OCI-LY7 (cell line): Measurements from ENCODE around the gene MLLT10. TPM values are rescaled to one million over a fixed set of nuclear protein-coding genes. Genes with fewer than 3 reads are reported as not detected.
A peak's percentile ranks its signal among the peaks of the same experiment; 100 is the strongest.

Experiments
- BruUV-seq: library from RNA; stranded (reverse); fragments of 400-500 nt; replicated peaks from 2 replicates; lab custom pipeline; 2021; lab: Mats Ljungman, UMichigan
- CTCF ChIA-PET: fragments of 300-600 bp; sonication (Branson Sonifier 250); formaldehyde crosslinking; loops from one replicate; lab custom pipeline; 2022; ENCODE audit warnings: antibody characterized with exemption; ENCODE audit not compliant: unreplicated experiment; lab: Charles Lee
- POLR2A ChIA-PET: fragments of 300-600 bp; sonication (Branson Sonifier 250); formaldehyde crosslinking; loops from one replicate; lab custom pipeline; 2022; ENCODE audit warnings: antibody characterized with exemption; lab: Charles Lee
- DNase-seq: peaks from one replicate; pipeline ENCODE4 v3.0.0-alpha.2; 2015; ENCODE audit warnings: low spot score
- H2AFZ ChIP-seq: fragments of 200-600 bp; sonication (generic), shearing (Covaris generic); 2 replicates; pipeline ENCODE4 v1.6.1; 2014; ENCODE audit warnings: mild to moderate bottlenecking, antibody characterized with exemption, low read length, moderate library complexity
- H3K27ac ChIP-seq: fragments of 200-600 bp; sonication (generic); 2 replicates; pipeline ENCODE4 v1.5.1; 2014; ENCODE audit warnings: mixed run types, low read depth, mild to moderate bottlenecking, moderate library complexity, low read length, inconsistent platforms; ENCODE audit not compliant: poor library complexity, severe bottlenecking
- H3K36me3 ChIP-seq: fragments of 200-600 bp; sonication (generic); 2 replicates; pipeline ENCODE4 v1.6.1; 2014; ENCODE audit warnings: mild to moderate bottlenecking, antibody characterized with exemption, low read length, moderate library complexity, mixed read lengths; ENCODE audit not compliant: insufficient read depth
- H3K4me1 ChIP-seq: fragments of 200-600 bp; sonication (generic); 2 replicates; pipeline ENCODE4 v1.5.1; 2014; ENCODE audit warnings: mild to moderate bottlenecking, low read length; ENCODE audit not compliant: insufficient read depth, poor library complexity, severe bottlenecking
- H3K4me2 ChIP-seq: fragments of 200-600 bp; sonication (generic); 2 replicates; pipeline ENCODE4 v1.6.1; 2014; ENCODE audit warnings: mild to moderate bottlenecking, low read length
- H3K4me3 ChIP-seq: fragments of 200-600 bp; sonication (generic); 2 replicates; pipeline ENCODE4 v1.5.1; 2014; ENCODE audit warnings: mild to moderate bottlenecking, low read depth, low read length; ENCODE audit not compliant: poor library complexity, severe bottlenecking
- H3K79me2 ChIP-seq: fragments of 200-600 bp; sonication (generic); 2 replicates; pipeline ENCODE4 v1.6.1; 2016; ENCODE audit warnings: low read depth, mild to moderate bottlenecking, low read length, moderate library complexity, mixed read lengths; ENCODE audit not compliant: insufficient read depth
- H3K9me2 ChIP-seq: fragments of 200-600 bp; sonication (generic); 2 replicates; pipeline ENCODE4 v1.6.1; 2016; ENCODE audit warnings: mild to moderate bottlenecking, low read length, mixed read lengths; ENCODE audit not compliant: insufficient read depth
- H3K9me3 ChIP-seq: fragments of 200-600 bp; sonication (generic); 2 replicates; pipeline ENCODE4 v1.6.1; 2014; ENCODE audit warnings: mild to moderate bottlenecking, mixed run types, low read length, mixed read lengths
- H4K20me1 ChIP-seq: fragments of 200-600 bp; sonication (generic); 2 replicates; pipeline ENCODE4 v1.6.1; 2014; ENCODE audit warnings: mild to moderate bottlenecking, antibody characterized with exemption, low read length, moderate library complexity, mixed read lengths; ENCODE audit not compliant: insufficient read depth
- EZH2phosphoT487 ChIP-seq: fragments of 200-600 bp; sonication (generic); IDR thresholded peaks from 2 replicates; pipeline ENCODE4 v1.6.1; 2018; ENCODE audit warnings: low read depth, borderline replicate concordance, mild to moderate bottlenecking, mixed run types, antibody characterized with exemption, low read length, moderate library complexity, mixed read lengths
- intact Hi-C: fragments of 100-400 bp; cut with micrococcal nuclease; formaldehyde crosslinking; loops from one replicate; pipeline ENCODE4 v1.10.0; 2022; ENCODE audit not compliant: unreplicated experiment
- total RNA-seq, 2 experiments: library from RNA; depleted of rRNA in 1 of 2; stranded (reverse); fragments of >200 nt in 1 of 2; shearing (Covaris generic) in 1 of 2; gene quantifications; 2 replicates each; pipeline ENCODE4 v1.2.3, GENCODE V29; 2014 to 2022
- TF ChIP-seq, protein P1 (sequence below): fragments of 200-600 bp; sonication (generic); conservative IDR thresholded peaks from 2 replicates; pipeline ENCODE4 v1.5.1; 2014; ENCODE audit warnings: mild to moderate bottlenecking, antibody characterized with exemption, low read length, moderate library complexity, mixed read lengths

Gene MLLT10
- total RNA-seq, 2 experiments from 2014 or later = 68.4 to 74.0 TPM

DNA sequence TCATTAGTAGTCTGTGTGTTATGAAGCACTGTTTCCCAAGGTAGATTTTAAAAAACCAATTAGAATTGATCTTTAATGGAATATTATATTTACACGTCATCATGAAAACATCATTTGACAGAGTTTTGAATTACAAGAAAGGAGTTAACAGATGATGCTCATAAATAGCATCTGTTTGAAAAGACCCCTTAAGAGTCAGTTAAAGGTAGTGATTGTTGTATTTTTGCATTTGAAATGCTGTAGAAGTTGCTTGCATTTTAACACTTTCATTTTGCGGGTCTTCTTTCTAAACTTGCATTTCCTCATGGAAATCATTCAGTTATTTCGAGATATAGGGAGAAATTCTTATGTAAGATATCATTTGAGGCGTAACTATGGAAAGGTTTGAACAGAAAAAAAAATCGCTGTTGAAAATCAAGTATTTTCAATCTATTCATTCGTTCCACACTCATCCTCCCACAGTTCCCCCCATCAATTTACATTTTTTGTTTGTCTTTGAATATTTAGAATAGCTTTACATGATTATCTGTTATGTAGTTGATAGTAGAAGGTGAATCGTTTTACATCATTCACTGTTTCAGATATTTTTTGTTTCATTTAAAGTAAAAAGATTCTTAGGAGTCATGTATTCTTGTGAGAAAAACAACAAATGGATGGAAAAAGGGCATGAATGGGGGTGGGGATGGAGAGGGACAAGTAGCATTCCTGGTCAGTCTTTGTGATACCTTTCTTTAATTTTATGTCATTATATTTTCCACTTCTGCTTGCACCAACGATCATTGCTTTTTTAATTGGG is 5.6 kb upstream of the MLLT10 start:
- Histone ChIP-seq H3K9me2 (no peaks in the 10 kb centered on the region), H3K4me1 (peaks cover 36% of the 10 kb centered on the region), H2AFZ (no peak overlapping the region), H3K27ac (no peak overlapping the region), H3K9me3 (no peaks in the 10 kb centered on the region), H4K20me1 (no peaks in the 10 kb centered on the region), H3K4me2 (0 out of 2 replicates have a peak overlapping the region, but pooled peaks have one; percentile 5), H3K4me3 (no peak overlapping the region), H3K36me3 (no peaks in the 10 kb centered on the region), H3K79me2 (no peaks in the 10 kb centered on the region)
- intact Hi-C loops = no loop called here
- POLR2A ChIA-PET = no interaction called here
- DNase-seq = no peak
- CTCF ChIA-PET = no interaction called here
- no TSS peak for BruUV-seq
- TF ChIP-seq, protein P1, sequence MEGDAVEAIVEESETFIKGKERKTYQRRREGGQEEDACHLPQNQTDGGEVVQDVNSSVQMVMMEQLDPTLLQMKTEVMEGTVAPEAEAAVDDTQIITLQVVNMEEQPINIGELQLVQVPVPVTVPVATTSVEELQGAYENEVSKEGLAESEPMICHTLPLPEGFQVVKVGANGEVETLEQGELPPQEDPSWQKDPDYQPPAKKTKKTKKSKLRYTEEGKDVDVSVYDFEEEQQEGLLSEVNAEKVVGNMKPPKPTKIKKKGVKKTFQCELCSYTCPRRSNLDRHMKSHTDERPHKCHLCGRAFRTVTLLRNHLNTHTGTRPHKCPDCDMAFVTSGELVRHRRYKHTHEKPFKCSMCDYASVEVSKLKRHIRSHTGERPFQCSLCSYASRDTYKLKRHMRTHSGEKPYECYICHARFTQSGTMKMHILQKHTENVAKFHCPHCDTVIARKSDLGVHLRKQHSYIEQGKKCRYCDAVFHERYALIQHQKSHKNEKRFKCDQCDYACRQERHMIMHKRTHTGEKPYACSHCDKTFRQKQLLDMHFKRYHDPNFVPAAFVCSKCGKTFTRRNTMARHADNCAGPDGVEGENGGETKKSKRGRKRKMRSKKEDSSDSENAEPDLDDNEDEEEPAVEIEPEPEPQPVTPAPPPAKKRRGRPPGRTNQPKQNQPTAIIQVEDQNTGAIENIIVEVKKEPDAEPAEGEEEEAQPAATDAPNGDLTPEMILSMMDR = no peak
- TF ChIP-seq EZH2phosphoT487 = no peak

DNA sequence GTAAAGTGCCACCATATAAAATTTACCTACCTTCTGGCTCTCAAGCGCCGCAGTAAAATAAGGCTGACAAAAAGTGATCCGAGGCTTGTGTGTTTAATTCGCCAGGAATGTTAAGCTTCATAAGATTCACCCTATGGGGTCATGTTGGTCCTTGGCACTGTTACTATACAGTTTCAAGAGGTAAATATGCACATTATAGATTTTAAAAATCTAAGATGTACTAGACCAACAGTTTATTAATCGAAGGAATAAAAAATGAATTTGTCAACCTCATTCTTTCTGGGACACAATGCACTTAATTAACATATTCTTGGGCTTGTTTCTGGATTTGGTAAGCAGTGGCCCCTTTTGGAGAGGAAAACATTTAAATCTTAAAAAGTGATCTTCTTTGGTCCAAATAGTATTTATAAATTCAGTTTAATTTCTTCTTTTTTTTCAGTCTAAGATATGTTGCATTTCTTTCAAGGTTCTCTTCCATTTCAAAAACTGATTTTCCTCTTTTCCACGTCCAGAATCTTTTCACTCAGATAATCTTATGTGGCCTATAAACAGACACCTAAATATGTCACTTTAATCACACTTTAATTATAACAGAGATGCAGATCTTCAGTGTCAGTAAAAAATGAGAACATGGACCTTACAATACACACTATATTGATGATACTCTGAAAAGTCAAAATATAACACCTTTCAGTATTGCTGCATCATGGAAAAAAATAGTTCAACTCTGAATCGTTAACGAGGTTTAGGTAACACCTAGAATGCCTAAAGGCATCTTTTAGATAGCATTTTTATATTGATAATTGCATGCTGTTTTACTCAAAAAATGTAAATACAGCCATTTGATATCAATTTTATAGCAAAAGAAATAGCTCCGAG is 4.8 kb upstream of the MLLT10 start:
- H3K9me3 ChIP-seq = no peaks in the 10 kb centered on the region
- no peaks in the 10 kb centered on the region for H3K79me2 ChIP-seq
- no peak overlapping the region for H2AFZ ChIP-seq
- H3K36me3 ChIP-seq = no peaks in the 10 kb centered on the region
- intact Hi-C loops = no loop called here
- H3K9me2 ChIP-seq = no peaks in the 10 kb centered on the region
- H4K20me1 ChIP-seq = no peaks in the 10 kb centered on the region
- no peak overlapping the region for H3K27ac ChIP-seq
- ChIA-PET POLR2A (interaction anchor here (0.9 kb wide), 1 partner anchor 21 kb away, joined by 3 read pairs; no protein-coding TSS in a partner anchor), CTCF (no interaction called here)
- BruUV-seq = no TSS peak
- no peak overlapping the region for H3K4me2 ChIP-seq
- H3K4me3 ChIP-seq = no peak overlapping the region
- TF ChIP-seq, protein P1 = no peak
- no peak for TF ChIP-seq EZH2phosphoT487
- peaks cover 36% of the 10 kb centered on the region for H3K4me1 ChIP-seq
- DNase-seq = no peak
